HEK293T (cell line): ENCODE data around the gene BAMBI.

Experiments
- CTCF ChIA-PET: fragments of 350-600 bp; formaldehyde crosslinking; extraction: SDS; loops from one replicate; lab custom pipeline; 2021; ENCODE audit warnings: antibody characterized with exemption, inconsistent platforms; lab: Yijun Ruan, JAX
- POLR2A ChIA-PET: fragments of 350-600 bp; formaldehyde crosslinking; extraction: SDS; loops from one replicate; lab custom pipeline; 2020; ENCODE audit warnings: antibody characterized with exemption, inconsistent platforms; lab: Yijun Ruan, JAX
- DNase-seq: peaks from one replicate; pipeline ENCODE4 v3.0.0; 2012; ENCODE audit warnings: mixed read lengths; ENCODE audit errors: extremely low spot score
- ARNT ChIP-seq: fragments of 450-650 bp; IDR thresholded peaks from 2 replicates; pipeline ENCODE4 v1.6.1; 2017; ENCODE audit warnings: mild to moderate bottlenecking
- BHLHE40 ChIP-seq: fragments of 450-650 bp; IDR thresholded peaks from 2 replicates; pipeline ENCODE4 v1.6.1; 2016; ENCODE audit warnings: mild to moderate bottlenecking, moderate library complexity, borderline replicate concordance
- CTBP1 ChIP-seq: fragments of 450-650 bp; IDR thresholded peaks from 2 replicates; pipeline ENCODE4 v1.6.1; 2016; ENCODE audit warnings: borderline replicate concordance
- ELF4 ChIP-seq: fragments of 450-650 bp; IDR thresholded peaks from 2 replicates; pipeline ENCODE4 v1.6.1; 2017; ENCODE audit warnings: antibody characterized with exemption
- FOXA1 ChIP-seq: fragments of 450-650 bp; IDR thresholded peaks from 2 replicates; pipeline ENCODE4 v1.6.1; 2016; ENCODE audit warnings: mild to moderate bottlenecking
- FOXK2 ChIP-seq: fragments of 450-650 bp; IDR thresholded peaks from 2 replicates; pipeline ENCODE4 v1.6.1; 2016; ENCODE audit warnings: mild to moderate bottlenecking
- FOXM1 ChIP-seq: fragments of 450-650 bp; IDR thresholded peaks from 2 replicates; pipeline ENCODE4 v1.6.1; 2017; ENCODE audit warnings: mild to moderate bottlenecking, borderline replicate concordance
- HDGF ChIP-seq: fragments of 450-650 bp; IDR thresholded peaks from 2 replicates; pipeline ENCODE4 v1.6.1; 2017; ENCODE audit warnings: antibody characterized with exemption, borderline replicate concordance
- L3MBTL2 ChIP-seq: fragments of 450-650 bp; conservative IDR thresholded peaks from 2 replicates; pipeline ENCODE4 v1.6.1; 2016; ENCODE audit warnings: mild to moderate bottlenecking
- LEF1 ChIP-seq: fragments of 450-650 bp; IDR thresholded peaks from 2 replicates; pipeline ENCODE4 v1.6.1; 2017; ENCODE audit warnings: mild to moderate bottlenecking, borderline replicate concordance
- NFRKB ChIP-seq: fragments of 450-650 bp; IDR thresholded peaks from 2 replicates; pipeline ENCODE4 v1.6.1; 2016; ENCODE audit warnings: mild to moderate bottlenecking, moderate library complexity
- PKNOX1 ChIP-seq: fragments of 450-650 bp; IDR thresholded peaks from 2 replicates; pipeline ENCODE4 v1.6.1; 2016
- SP1 ChIP-seq: fragments of 450-650 bp; IDR thresholded peaks from 2 replicates; pipeline ENCODE4 v1.6.1; 2017
- SUZ12 ChIP-seq: fragments of 450-650 bp; IDR thresholded peaks from 2 replicates; pipeline ENCODE4 v1.6.1; 2016; ENCODE audit warnings: mild to moderate bottlenecking
- TARDBP ChIP-seq: fragments of 450-650 bp; IDR thresholded peaks from 2 replicates; pipeline ENCODE4 v1.6.1; 2016
- ZNF384 ChIP-seq: fragments of 450-650 bp; IDR thresholded peaks from 2 replicates; pipeline ENCODE4 v1.6.1; 2016

BAMBI gene

GRCh38 chr10:28709001-28709710, 31.8 kb downstream of the BAMBI start:
- TF ChIP-seq ARNT (no peak), ELF4 (no peak), FOXK2 (no peak), FOXA1 (no peak), ZNF384 (no peak), BHLHE40 (no peak), LEF1 (no peak), HDGF (no peak), FOXM1 (no peak), SP1 (no peak), PKNOX1 (no peak), TARDBP (no peak)
- peak; percentile 10 for DNase-seq
- CTCF ChIA-PET: no interaction called here
- POLR2A ChIA-PET: no interaction called here

- POLR2A ChIA-PET: interaction anchor here (0.8 kb wide), 1 partner anchor 42 kb away, joined by 4 read pairs; no protein-coding TSS in a partner anchor
- DNase-seq: no peak
- CTCF ChIA-PET: no interaction called here
- TF ChIP-seq FOXM1: no peak
- TF ChIP-seq PKNOX1: no peak
- no peak for TF ChIP-seq FOXA1
- no peak for TF ChIP-seq FOXK2
- TF ChIP-seq NFRKB: no peak
- TF ChIP-seq ZNF384: no peak
- TF ChIP-seq ARNT: no peak
- no peak for TF ChIP-seq CTBP1
- no peak for TF ChIP-seq LEF1
- no peak for TF ChIP-seq SP1
- TF ChIP-seq L3MBTL2: no peak
- TF ChIP-seq HDGF: no peak
- no peak for TF ChIP-seq ELF4
- TF ChIP-seq BHLHE40: no peak
- TF ChIP-seq TARDBP: no peak
- no peak for TF ChIP-seq SUZ12
Observed at GRCh38 chr10:28710202-28710886, 33.0 kb downstream of the BAMBI start.

GRCh38 chr10:28711041-28711440, 33.7 kb downstream of the BAMBI start:
- ChIA-PET POLR2A (no interaction called here), CTCF (no interaction called here)
- TF ChIP-seq CTBP1 (no peak), PKNOX1 (no peak), FOXM1 (no peak), BHLHE40 (no peak)
- no peak for DNase-seq

GRCh38 chr10:28711776-28712175, 34.5 kb downstream of the BAMBI start:
- CTCF ChIA-PET: no interaction called here
- POLR2A ChIA-PET: no interaction called here

More at GRCh38 chr10:28711776-28712175, 34.5 kb downstream of the BAMBI start:
- no peak for DNase-seq
- TF ChIP-seq FOXA1 (no peak), FOXK2 (no peak), ARNT (no peak), CTBP1 (no peak), SP1 (no peak), ZNF384 (no peak), NFRKB (no peak), FOXM1 (no peak), HDGF (no peak), ELF4 (no peak), PKNOX1 (no peak), LEF1 (no peak), L3MBTL2 (no peak), BHLHE40 (no peak), SUZ12 (no peak), TARDBP (no peak)
